Activated T-cell treated with anti-CD3 and anti-CD28 coated beads for 48 hours (primary cell): ENCODE measurements around the gene METTL3.
"Not testable (repeated sequence)": the region's sequence is repeated elsewhere in the genome, so short reads cannot be mapped to it uniquely, and the experiment has no call there.

Experiments
- DNase-seq: peaks from one replicate; pipeline ENCODE4 v3.0.0-alpha.2; 2020; ENCODE audit warnings: low read depth

Gene METTL3

DNA sequence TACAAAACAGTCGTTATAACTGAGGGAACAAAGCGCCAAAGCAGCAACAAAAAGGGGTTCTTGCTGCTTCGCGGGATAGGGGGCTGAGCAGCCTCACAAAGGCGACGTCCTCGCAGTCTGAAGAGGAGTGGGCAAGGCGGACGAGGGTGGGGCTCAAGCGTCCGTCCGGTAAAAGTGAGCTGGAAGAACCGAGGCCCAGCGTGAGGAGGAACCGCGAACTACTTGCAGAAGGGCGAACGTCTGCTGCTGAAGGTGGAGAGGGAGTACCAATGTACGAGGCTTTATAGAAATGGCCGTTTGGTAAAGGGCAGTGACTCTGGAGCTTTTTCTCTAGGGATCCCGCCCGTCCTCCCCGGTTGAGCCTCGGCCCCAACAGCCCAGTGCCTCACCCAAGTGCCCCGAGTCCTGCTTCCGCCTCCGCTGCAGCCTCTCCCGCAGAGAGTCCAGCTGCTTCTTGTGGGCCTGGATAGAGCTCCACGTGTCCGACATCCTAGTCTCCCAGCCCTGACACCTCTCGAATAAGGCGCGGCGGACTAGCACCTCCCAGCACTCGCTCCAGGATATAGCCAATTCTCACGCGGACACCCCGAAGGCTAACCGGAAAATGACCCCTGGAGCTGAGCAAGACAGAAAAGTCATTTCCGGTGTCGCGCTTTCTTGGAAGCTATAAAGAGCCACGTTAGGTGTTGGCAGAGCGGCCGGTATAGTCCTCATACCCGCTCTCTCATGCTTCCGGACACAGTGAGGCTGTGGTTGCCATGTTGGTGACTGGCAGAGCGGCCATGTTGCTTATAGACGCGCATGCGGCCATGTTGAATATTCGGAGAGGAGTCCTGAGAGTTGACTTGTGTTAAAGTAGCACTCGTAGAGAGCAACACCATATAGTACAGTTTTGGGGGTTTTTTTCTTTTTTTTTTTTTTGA is at the start of gene METTL3:
Gene METTL3, minus strand, starts transcription at position 606 of the 923 bp plus-strand sequence. Its CDS starts 117 bp downstream, at position 489.
- peak; percentile 83 for DNase-seq

DNA sequence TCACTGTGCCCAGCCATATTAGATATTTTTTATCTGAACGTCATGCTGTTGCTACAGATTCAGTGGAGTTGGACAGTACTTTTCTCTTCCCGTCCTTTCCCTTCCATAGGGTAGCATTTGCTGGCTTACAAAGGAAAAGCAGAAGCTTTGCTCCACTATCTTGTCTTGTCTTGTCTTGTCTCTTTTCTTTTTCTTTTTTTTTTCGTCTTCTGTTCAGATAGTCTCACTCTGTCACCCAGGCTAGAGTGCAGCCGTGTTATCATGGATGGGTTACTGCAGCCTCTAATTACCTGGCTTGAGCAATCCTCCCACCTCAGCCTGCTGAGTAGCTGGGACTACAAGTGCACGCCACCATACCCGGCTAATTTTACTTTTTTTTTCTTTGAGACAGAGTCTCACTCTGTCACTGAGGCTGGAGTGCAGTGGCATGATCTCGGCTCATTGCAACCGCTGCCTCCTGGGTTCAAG is 47.6 kb upstream of the METTL3 start:
- no peak for DNase-seq

GRCh38 chr14:21557084-21557901 is 46.2 kb upstream of the METTL3 start:
- DNase-seq, result peak; percentile 46

DNA sequence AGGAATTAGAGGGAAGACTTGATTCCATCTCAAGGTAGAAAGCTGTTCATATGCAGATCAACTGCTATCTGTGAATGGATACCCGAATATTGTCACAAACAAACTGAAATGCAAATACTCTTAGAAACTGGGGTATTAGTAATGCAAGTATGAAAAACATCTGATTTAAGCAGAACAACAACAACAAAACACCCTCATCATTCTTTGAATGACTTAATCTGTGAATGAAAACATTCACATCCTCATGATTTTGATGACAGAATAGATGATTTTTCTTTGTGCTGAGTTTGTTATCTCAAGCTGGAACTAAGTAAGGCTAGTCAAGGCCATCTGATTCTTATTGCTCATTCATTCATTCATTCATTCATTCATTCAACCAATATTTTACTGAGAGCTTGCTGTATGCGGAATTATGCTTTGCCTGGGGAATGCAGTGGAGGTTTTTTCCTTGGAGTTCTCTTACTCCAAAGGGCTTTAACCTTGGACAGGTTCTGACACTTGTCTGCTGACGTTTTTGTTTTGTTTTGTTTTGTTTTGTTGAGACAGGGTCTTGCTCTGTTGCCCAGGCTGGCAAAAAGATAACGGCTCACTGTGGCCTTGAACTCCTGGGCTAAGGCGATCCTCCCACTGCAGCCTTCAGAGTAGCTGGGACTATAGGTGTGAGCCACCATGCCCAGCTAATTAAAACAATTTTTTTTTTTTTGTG is 45.4 kb upstream of the METTL3 start:
- DNase-seq, result no peak

DNA sequence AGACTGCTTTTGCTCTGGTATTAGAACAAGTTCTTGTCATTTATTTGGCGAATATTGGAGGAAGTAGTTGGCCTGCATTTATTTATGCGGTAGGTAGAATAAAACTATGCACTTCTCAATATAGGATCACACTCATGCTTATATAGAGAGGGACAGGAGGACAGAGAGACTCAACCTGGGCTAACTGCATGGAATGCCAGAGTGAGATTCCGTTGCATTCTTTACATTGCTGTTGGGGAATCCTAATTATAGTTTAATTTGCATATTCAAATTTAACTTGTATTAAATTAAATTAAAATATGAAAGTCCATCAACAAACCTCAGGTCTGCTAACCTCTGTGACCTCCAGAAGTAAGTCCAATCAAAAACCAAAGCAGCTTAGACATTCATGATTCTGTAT is 42.1 kb upstream of the METTL3 start:
- no peak for DNase-seq

- DNase-seq, result not testable (repeated sequence)
Observed at GRCh38 chr14:21544588-21544987, 33.4 kb upstream of the METTL3 start.

DNA sequence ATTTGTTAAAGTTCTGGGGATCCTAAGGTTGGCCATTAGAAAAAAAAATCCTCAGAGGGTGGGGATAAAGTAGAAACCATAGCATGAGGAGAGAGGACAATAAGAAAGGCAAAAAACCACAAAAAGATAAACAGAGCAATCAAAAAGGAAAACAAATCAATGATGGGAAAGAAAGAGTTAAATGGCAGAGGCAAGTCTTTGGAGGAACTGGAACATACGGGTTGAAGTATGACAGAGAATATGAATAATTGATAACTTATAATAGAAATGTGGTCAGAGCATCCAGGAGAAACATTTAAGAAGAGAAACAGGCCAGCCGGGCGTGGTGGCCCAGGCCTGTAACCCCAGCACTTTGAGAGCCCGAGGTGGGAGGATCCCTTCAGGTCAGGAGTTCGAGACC is 32.8 kb upstream of the METTL3 start:
- no peak for DNase-seq

- no peak for DNase-seq
Observed at GRCh38 chr14:21543521-21543960, 32.4 kb upstream of the METTL3 start.

GRCh38 chr14:21541413-21542074 is 30.4 kb upstream of the METTL3 start:
- DNase-seq, result no peak

GRCh38 chr14:21539189-21539940 is 28.2 kb upstream of the METTL3 start:
- DNase-seq, result no peak

DNA sequence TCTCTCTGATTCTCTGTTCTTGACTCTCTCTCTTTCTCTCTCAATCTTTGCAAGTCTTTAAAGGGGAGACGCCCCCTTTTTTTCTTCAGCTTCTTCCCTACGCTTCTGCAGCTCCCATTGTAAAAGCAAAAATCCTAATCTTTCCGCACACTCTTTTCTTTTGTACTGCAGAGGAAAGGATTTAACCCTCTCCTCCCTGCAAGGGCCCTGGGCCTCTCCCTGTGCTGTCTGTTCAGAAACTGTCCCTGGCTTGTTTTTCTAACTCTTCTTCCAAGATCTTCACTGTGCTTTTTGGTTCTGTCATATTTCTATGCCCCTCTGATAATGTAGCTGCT is 25.9 kb upstream of the METTL3 start:
- DNase-seq, result no peak

DNA sequence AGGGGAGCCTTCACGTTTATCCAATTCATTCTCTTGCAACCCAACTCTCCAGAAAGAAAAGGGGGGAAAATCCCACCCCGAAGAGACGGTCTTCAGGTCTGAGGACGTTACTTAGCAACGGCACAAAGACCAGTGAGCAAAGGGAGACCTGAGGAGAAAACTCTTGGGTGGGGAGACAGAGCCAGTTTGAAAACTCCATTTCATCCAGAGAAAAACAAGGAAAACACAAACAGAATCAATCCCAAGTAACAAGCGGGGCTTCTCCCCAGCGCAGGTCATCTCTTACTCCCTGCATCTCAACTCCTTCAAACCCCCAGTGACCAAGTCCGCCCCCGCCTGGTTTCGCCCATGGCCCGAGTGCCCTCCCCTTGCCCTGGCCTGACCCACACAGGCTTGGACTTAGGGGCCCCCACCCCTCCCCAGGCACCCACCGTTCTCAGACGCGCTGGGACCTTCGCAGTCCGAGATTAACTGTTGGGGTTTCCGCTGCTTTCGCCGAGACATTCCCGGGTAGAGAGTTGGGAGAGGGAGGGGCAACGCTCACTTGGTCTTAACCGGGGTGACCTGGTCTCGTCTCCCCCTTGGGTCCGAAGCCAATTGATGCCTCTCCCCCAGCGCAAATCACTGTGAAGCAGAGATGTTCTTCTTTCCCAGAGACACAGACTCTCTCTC is 25.4 kb upstream of the METTL3 start:
- no peak for DNase-seq

DNA sequence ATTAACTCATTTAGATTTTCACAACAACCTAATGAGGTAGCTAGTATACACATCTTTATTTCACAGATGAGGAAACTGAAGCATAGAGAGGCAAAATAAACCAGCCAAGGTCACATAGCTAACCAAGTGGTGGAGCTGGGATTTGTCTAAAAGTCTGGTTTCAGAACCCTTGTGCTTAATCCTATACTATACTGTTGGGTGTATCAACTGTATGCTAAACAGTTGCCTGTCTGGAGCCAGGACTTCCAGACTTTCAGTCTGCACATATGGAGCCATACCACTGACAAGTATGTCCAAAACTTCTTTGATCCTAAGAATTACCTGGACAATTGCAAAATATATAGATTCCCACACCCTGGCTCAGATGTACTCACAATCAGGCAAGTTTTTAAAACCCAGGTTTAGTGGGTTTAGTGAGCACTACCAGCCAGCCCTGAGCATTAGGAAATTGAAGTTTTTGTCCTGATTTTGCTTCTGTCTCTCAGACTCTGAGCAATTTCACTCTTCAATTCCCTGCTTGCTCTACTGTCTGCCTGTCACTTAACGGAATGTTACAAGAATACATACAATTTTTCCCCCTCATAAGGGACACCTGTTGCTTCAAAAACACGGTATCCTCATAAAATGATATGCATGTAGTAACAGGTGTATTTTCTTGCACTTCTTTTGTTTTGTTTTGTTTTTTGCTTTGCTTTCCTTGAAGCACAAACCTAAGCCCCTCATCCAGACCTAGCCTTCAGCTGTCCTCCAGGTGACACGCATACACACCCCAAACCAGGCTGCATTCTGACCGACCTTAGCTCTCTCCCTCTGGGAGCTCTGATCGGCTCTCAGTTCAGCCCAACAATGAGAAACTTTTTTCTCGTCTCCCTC is 24.6 kb upstream of the METTL3 start:
- no peak for DNase-seq

GRCh38 chr14:21534576-21534975 is 23.4 kb upstream of the METTL3 start:
- no peak for DNase-seq

DNA sequence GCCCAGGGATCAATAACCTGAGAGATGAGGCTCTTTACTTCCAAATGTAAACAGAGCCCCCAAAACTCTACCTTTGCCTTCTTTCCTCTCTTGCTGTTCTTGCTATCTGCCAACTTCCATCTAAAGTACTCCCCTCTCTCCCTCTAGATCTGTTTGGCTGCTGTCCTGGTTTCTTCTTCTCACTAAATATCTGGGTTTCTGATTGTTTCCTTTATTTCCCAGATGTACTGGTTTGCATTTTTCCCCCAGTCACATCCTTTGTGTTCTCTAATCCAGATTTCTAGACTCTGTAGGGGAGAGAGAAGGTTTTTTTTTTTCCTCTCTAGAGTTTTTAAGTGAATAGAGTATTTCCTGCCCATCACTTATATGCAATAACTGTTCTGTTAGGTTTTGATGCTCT is 22.2 kb upstream of the METTL3 start:
- DNase-seq, result no peak

DNA sequence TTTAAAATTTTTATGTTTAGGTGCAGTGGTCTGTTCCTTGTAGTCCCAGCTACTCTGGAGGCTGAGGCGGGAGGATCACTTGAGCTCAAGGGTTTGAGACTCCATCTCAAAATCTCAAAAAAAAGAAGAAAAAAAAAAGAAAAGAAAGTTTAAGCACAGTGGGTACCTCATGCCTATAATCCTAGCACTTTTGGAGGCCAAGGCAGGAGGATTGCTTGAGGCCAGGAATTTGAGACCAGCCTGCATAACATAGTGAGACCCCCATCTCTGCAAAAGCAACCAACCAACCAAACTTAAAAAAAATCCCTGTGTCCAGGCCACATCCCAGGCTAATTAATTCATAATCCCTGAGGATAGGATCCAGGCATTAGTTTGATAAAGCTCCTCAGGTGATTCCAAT is 18.4 kb upstream of the METTL3 start:
- no peak for DNase-seq

- DNase-seq, result no peak
Observed at GRCh38 chr14:21528381-21529348, 17.5 kb upstream of the METTL3 start.

DNA sequence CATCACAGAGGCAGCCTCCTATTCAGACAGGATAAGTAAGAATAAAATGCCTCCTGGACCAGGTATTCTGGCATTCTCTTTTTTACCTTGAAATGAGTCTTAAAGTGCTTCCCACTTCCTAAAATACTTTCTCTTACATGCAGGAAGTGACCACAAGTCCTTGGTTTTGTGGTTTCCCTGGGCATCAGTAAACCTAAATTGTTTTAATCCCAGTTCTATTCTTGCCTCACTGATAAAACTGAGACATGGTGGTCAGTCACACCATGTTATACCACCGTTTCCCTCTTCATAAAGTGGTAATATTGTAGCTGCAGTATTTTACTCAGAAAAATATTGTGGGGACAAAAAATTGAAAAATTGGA is 16.2 kb upstream of the METTL3 start:
- no peak for DNase-seq
